Small intestine (tissue), 7 donors: ENCODE measurements around the gene SH3PXD2B. TPM values are rescaled to one million over a fixed set of nuclear protein-coding genes. Genes with fewer than 3 reads are reported as not detected.
A peak's percentile ranks its signal among the peaks of the same experiment; 100 is the strongest.

Source experiments
- DNase-seq, 2 donors: peaks; one replicate each; pipeline versions ENCODE4 v3.0.0 to v3.0.0-alpha.2; 2013
- FAIRE-seq: peaks from 2 replicates; lab custom pipeline; 2012; peaks lifted over from hg19 to GRCh38; lab: Jason Lieb, UNC
- H3K27ac ChIP-seq, 3 donors: one replicate each; pipeline ENCODE4 v1.5.1; 2013; ENCODE audit warnings: low read length in 2 of 3, mild to moderate bottlenecking in 2 of 3, control low read depth in 1 of 3, inconsistent platforms in 1 of 3, low read depth in 1 of 3, moderate library complexity in 1 of 3
- H3K27me3 ChIP-seq, 3 donors: one replicate each; pipeline ENCODE4 v1.6.1; 2013; ENCODE audit warnings: low read length in 3 of 3, inconsistent platforms in 1 of 3; ENCODE audit not compliant: control insufficient read depth in 3 of 3, insufficient read depth in 3 of 3
- H3K36me3 ChIP-seq, 3 donors: one replicate each; pipeline ENCODE4 v1.6.1; 2013; ENCODE audit warnings: low read length in 3 of 3, inconsistent platforms in 1 of 3, low read depth in 1 of 3, mild to moderate bottlenecking in 1 of 3, moderate library complexity in 1 of 3; ENCODE audit not compliant: control insufficient read depth in 3 of 3, insufficient read depth in 2 of 3
- H3K4me1 ChIP-seq, 3 donors: one replicate each; pipeline ENCODE4 v1.6.1; 2013; ENCODE audit warnings: low read length in 2 of 3, inconsistent platforms in 1 of 3, low read depth in 1 of 3, mild to moderate bottlenecking in 1 of 3, moderate library complexity in 1 of 3; ENCODE audit not compliant: control insufficient read depth in 3 of 3, insufficient read depth in 2 of 3
- H3K4me3 ChIP-seq, 3 donors: one replicate each; pipeline ENCODE4 v1.5.1; 2013; ENCODE audit warnings: low read length in 3 of 3, control low read depth in 1 of 3, inconsistent platforms in 1 of 3, low read depth in 1 of 3, mild to moderate bottlenecking in 1 of 3, moderate library complexity in 1 of 3
- H3K9me3 ChIP-seq, 2 donors: one replicate each; pipeline ENCODE4 v1.6.1; 2013; ENCODE audit warnings: low read depth in 1 of 2, low read length in 1 of 2; ENCODE audit not compliant: control insufficient read depth in 2 of 2, insufficient read depth in 1 of 2
- WGBS, 3 donors: extraction: QIAGEN DNeasy Blood & Tissue Kit; methylation state at CpG; one replicate each; pipeline ENCODE4 v1.1.7; 2013; 5-methylcytosine and 5-hydroxymethylcytosine counted together
- polyA plus RNA-seq, 4 donors: library from polyadenylated mRNA; stranded (reverse) in 3 of 4; unstranded in 1 of 4; fragments of 200-250 nt in 3 of 4; fragments of 120-200 nt in 1 of 4; gene quantifications; one replicate each; pipeline versions ENCODE4 v1.2.1 to v1.2.3, GENCODE V29; 2013
- donor health status: healthy with polysubstance abuse.
- donor health status: control.
- donor health status: control.
- donor health status: Bipolar disorder and iron deficiency.
- donor health status: healthy.

SH3PXD2B gene
- polyA plus RNA-seq, 4 donors, result 1.1 to 11.9 (median 6.5) TPM

DNA sequence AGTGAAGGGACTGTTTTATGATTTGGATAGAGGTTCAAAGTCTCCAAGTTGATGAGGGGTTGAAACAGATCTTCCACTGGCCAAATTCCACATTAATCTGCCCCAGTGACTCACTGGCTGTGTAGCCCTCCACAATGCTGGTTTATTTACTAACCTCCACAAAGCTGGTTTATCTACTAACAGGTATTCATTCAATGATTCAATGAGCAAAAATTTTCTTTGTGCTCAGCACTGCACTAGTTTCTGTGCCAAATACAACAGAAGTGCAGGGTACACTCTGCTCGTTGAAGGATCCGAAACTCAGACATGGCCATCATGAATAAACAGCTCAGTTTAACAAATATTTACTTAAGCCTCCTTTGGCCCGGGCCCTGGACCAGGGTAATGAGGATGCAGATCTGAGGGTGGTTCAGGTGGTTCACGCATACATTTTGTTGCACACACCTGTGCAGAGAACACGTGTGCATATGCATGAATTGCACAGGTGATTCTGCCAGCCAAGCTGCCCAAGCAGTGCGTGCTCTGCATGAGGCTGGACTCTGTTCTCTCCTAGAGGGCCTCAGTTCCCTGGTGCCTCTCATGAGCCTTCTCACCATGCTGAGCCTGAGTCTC is 71.0 kb downstream of the SH3PXD2B start:
- WGBS, 3 donors, result 6 to 52% (median 30%) methylated on average over 6 of the region's 6 CpGs
- no peak overlapping the region for H3K4me3 ChIP-seq
- peak overlapping the region in 1 of 3 donors; percentile 13 for H3K27ac ChIP-seq
- DNase-seq (peak; percentile 76 to 77), FAIRE-seq (no peak)
- peaks cover 0 to 11% (median 2%) of the 10 kb centered on the region in 3 donors for H3K4me1 ChIP-seq
- no peaks in the 10 kb centered on the region for H3K27me3 ChIP-seq
- peaks cover 0 to 27% (median 0%) of the 10 kb centered on the region in 3 donors for H3K36me3 ChIP-seq
- no peaks in the 10 kb centered on the region for H3K9me3 ChIP-seq

GRCh38 chr5:172380987-172381643 is 73.2 kb downstream of the SH3PXD2B start:
- peak overlapping the region in 1 of 3 donors; percentile 24 for H3K27ac ChIP-seq
- WGBS, 3 donors, result 70 to 88% (median 83%) methylated on average over 21 of the region's 21 CpGs
- DNase-seq, result peak in 1 of 2 donors; percentile 35
- no peaks in the 10 kb centered on the region for H3K27me3 ChIP-seq
- no peak overlapping the region for H3K4me3 ChIP-seq
- no peak for FAIRE-seq
- peaks cover 0 to 11% (median 2%) of the 10 kb centered on the region in 3 donors for H3K4me1 ChIP-seq
- no peaks in the 10 kb centered on the region for H3K9me3 ChIP-seq
- peaks cover 0 to 33% (median 0%) of the 10 kb centered on the region in 3 donors for H3K36me3 ChIP-seq

DNA sequence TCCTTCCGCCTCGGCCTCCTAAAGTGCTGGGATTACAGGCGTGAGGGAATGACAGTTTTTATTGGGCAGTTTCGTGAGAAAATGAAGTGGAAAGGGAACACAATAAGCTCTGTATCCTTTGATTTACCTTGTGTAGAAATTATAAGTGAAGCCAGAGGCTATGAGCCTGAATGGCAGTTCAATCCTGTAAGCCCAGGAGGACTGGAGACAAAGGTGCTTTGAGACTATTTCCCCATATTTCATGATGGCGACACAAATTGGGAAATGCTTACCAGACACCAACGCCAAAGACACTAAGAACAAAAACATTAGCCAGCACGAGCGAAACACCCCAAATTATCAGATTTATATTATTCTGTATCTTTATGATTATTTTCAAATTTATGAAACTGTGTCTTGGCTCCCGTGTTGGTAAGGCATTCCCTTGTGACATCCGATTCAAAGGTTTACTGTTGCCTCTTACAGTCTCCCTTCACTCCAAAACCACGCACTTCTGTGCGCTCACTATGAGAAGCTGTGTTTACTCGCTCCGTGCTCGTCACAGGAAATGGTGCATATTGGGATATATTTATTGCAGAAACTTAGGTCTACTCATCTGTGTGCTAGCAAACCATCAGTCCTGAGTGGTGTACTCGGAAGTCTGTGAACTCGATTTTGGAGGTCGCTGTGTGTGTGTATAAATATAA is 73.9 kb downstream of the SH3PXD2B start:
- no peak overlapping the region for H3K4me3 ChIP-seq
- WGBS, 3 donors, result 73 to 89% (median 80%) methylated on average over 18 of the region's 18 CpGs
- H3K27ac ChIP-seq, result no peak overlapping the region
- FAIRE-seq (no peak), DNase-seq (no peak)
- no peaks in the 10 kb centered on the region for H3K27me3 ChIP-seq
- no peaks in the 10 kb centered on the region for H3K9me3 ChIP-seq
- H3K36me3 ChIP-seq, result peaks cover 0 to 35% (median 0%) of the 10 kb centered on the region in 3 donors
- peaks cover 0 to 11% (median 2%) of the 10 kb centered on the region in 3 donors for H3K4me1 ChIP-seq

- H3K9me3 ChIP-seq, result no peaks in the 10 kb centered on the region
- no peak overlapping the region for H3K27ac ChIP-seq
- H3K4me1 ChIP-seq, result peaks cover 0 to 11% (median 2%) of the 10 kb centered on the region in 3 donors
- FAIRE-seq, result no peak
- no peak overlapping the region for H3K4me3 ChIP-seq
- no peak for DNase-seq
- peaks cover 0 to 27% (median 0%) of the 10 kb centered on the region in 3 donors for H3K36me3 ChIP-seq
- no peaks in the 10 kb centered on the region for H3K27me3 ChIP-seq
- 71 to 90% (median 72%) methylated on average over 3 of the region's 3 CpGs for WGBS, 3 donors
These were observed 74.8 kb downstream of the SH3PXD2B start for GRCh38 chr5:172379481-172379880.

GRCh38 chr5:172377856-172378255 is 76.5 kb downstream of the SH3PXD2B start:
- peaks cover 0 to 25% (median 2%) of the 10 kb centered on the region in 3 donors for H3K36me3 ChIP-seq
- no peak for DNase-seq
- 67 to 74% (median 68%) methylated on average over 4 of the region's 4 CpGs for WGBS, 3 donors
- peaks cover 0 to 3% (median 0%) of the 10 kb centered on the region in 3 donors for H3K4me1 ChIP-seq
- no peak overlapping the region for H3K27ac ChIP-seq
- H3K27me3 ChIP-seq, result no peaks in the 10 kb centered on the region
- no peak for FAIRE-seq
- H3K4me3 ChIP-seq, result no peak overlapping the region
- no peaks in the 10 kb centered on the region for H3K9me3 ChIP-seq

GRCh38 chr5:172377438-172377837 is 76.9 kb downstream of the SH3PXD2B start:
- FAIRE-seq, result no peak
- no peaks in the 10 kb centered on the region for H3K27me3 ChIP-seq
- no peaks in the 10 kb centered on the region for H3K9me3 ChIP-seq
- H3K4me1 ChIP-seq, result peaks cover 0 to 3% (median 0%) of the 10 kb centered on the region in 3 donors
- H3K27ac ChIP-seq, result no peak overlapping the region
- no peak for DNase-seq
- H3K4me3 ChIP-seq, result no peak overlapping the region
- H3K36me3 ChIP-seq, result peaks cover 0 to 25% (median 2%) of the 10 kb centered on the region in 3 donors
- 87 to 91% (median 88%) methylated on average over 3 of the region's 3 CpGs for WGBS, 3 donors

GRCh38 chr5:172374783-172375182 is 79.5 kb downstream of the SH3PXD2B start:
- H3K9me3 ChIP-seq, result peaks cover 0 to 12% of the 10 kb centered on the region in 2 donors
- DNase-seq, result no peak
- FAIRE-seq, result no peak
- WGBS, 3 donors, result 93 to 96% (median 94%) methylated on average over 6 of the region's 6 CpGs
- H3K36me3 ChIP-seq, result peaks cover 0 to 17% (median 2%) of the 10 kb centered on the region in 3 donors
- H3K4me3 ChIP-seq, result no peak overlapping the region
- no peaks in the 10 kb centered on the region for H3K4me1 ChIP-seq
- H3K27me3 ChIP-seq, result no peaks in the 10 kb centered on the region
- H3K27ac ChIP-seq, result no peak overlapping the region

DNA sequence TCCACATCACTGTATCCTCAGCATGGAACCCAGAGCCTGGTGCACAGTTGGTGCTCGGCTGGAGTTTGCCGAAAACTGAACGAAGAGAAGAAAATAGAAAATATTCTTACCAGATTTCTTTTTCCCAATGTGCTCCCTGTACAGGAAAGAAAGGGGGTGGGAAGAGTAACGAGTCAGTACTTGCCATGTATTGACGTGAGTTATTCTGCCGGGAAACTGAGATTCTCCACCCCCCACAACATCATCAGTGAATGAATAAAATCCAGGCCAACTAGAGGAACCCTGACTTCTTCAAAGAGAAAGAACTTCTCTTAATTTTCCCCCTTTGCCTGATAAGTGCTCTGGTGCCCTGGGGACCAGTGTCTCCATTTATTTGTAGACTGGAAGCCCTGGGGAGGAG is 80.6 kb downstream of the SH3PXD2B start:
- WGBS, 3 donors, result 92 to 97% (median 95%) methylated on average over 6 of the region's 6 CpGs
- Histone ChIP-seq H3K4me3 (no peak overlapping the region), H3K36me3 (peaks cover 0 to 17% (median 2%) of the 10 kb centered on the region in 3 donors), H3K4me1 (no peaks in the 10 kb centered on the region), H3K27ac (no peak overlapping the region), H3K9me3 (peaks cover 0 to 12% of the 10 kb centered on the region in 2 donors), H3K27me3 (no peaks in the 10 kb centered on the region)
- FAIRE-seq (no peak), DNase-seq (no peak)
